Hematopoietic multipotent progenitor cell treated with erythropoietin and hydrocortisone succinate and interleukin-3 and kit ligand, for 8 days (in vitro differentiated cells): Measurements from ENCODE around the gene DNAJC7.
"Not testable (repeated sequence)": the region's sequence is repeated elsewhere in the genome, so short reads cannot be mapped to it uniquely, and the experiment has no call there.

ENCODE experiments used
- DNase-seq: peaks from one replicate; pipeline ENCODE4 v3.0.0-alpha.2; 2015

DNAJC7 gene

DNA sequence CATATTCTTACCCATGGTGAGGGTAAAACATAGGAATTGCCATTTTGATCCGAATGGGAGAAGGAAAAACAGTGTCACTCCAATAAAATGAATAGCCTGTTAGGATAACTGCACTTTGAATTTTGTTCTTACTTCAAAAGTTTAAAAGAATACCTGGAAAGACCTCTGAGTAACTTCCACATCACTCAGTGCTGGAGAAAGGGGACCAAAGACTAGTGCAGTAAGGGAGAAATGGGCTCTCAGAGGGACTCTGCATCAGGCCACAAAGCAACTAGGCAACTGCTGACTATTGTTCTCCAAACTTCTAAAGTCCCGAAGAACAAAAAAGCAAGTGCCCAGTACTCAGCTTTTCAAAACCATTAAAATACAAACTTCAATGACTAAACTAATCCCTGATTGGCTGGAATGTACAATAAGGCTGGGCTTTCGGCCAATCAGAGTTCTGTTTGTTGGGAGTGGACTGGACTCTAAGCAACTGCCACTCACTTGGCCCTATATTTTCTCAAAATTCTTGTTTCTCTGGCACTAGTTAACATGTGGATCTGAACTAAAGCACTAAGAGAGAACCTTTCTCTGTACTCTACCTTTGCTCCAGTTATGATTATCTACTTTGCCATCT lies 6.2 kb downstream of the DNAJC7 start:
- peak; percentile 71 for DNase-seq

DNA sequence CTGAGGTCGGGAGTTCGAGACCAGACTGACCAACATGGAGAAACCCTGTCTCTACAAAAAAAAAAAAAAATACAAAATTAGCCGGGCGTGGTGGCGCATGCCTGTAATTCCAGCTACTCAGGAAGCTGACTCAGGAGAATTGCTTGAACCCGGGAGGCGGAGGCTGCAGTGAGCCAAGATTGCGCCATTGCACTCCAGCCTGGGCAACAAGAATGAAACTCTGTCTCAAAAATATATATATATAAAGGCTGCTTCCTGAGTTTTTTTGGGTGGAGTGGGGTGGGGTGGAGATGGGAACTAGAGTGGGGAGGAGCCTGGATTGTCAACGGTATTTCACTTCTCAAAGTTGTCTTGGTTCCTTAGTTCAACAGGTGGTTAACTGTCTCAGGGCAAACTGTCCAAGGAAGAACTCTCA lies 7.0 kb downstream of the DNAJC7 start:
- DNase-seq = not testable (repeated sequence)

DNA sequence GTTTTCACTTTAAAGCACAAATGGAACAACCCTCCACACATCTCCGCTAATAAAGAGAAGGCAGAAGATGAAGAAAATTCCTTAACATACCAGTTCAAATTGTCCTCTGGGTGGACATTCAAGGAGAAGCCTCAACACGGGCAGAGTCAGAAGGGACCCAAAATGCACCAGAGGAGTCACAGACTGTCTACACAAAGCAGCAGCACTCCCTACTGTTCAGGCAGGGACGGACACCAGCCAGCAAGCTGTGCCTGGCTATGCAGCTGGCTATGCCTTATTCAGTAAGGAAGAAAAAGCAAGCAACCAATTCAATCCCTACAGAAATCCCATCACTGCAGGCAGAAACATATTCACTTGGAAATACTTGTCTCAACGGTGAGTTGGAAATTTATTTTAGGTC lies 8.1 kb downstream of the DNAJC7 start:
- no peak for DNase-seq

DNA sequence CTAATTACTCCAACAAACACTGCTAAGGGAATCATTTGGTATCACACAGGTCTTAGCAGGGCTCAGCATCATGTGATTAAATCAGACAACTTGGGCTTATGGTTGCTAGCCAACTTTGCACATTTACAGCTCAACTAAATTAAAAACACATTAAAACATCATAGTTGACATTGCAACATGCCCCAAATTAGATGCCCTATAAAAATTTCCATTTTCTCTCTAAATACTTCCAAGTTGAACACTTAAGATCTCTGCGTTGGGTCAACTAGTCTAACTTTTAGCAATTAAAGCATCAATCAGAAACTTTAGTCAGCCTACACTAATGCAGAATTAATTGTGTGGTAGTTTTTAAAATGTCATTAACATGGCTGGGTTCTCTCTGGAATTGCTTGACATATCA lies 12.1 kb downstream of the DNAJC7 start:
- DNase-seq = no peak

DNA sequence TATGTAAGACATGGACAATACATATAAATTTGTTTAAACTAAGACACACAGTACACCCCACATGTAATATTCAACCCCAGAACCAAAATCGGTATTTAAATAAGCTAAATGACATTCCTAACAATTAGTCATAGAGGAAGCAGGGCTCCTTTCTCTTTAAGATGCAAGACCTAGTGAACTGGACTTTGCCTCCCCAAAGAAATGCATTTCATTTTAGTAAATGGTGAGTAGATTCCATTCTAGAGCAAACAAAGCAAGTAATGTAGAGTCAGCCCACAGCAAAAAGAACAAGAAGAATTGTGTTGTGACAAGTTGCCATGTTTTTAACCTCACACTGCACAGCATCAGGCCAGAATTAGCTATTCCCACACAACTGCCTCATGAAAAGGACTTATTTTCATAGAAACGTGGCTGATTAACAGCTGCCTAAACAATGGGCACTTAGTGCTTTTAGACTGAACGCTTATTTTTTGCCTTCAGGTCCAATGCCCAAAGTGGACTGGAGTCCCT lies 14.4 kb downstream of the DNAJC7 start:
- DNase-seq = no peak

DNA sequence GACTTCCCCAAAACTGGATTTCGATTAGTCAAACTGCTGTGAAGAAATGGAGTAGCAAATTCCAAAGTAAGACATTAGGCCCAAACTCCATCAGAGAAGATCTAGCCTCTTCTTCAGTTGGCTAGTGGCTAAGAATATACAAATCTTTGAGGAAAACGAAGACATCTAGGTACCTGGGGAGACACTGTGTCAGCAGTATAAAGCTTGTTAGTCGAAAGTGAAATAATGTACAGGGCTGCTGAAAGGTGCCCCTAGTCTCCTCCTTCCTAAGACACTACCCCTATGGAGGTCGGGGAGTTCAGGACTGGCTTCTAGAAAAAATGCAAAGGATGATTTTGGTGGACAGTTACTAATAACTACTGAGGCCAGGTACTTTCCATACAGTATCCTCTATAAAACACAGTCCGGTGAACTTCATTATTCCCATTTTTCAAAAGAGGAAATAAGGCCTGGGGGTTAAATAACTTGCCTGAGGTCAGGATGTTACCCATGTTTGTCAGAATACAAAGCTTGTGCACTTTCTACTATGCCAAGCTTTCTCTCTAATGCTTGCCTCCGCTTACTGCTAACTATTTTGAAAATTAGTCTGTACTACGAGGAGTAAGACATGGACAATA lies 15.0 kb downstream of the DNAJC7 start:
- DNase-seq = no peak

DNA sequence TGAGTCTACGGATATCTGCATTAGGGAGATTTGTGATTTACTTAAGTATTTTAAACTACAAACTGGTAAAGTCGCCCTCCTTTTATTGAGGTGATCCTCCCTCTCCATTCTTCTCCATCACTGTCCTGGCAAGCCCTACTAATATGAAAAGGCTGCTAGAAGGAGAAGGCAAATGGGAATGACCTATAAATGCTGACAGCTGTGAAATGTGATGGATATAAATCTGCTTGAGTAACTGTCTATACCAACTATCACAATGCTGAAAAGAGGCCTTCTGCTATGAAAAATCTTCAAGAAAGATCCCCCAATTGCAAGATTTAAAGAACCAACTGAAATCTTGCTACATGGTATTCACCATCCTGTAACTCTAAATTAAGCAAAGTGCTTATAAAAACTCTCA lies 15.5 kb downstream of the DNAJC7 start:
- DNase-seq = no peak

DNA sequence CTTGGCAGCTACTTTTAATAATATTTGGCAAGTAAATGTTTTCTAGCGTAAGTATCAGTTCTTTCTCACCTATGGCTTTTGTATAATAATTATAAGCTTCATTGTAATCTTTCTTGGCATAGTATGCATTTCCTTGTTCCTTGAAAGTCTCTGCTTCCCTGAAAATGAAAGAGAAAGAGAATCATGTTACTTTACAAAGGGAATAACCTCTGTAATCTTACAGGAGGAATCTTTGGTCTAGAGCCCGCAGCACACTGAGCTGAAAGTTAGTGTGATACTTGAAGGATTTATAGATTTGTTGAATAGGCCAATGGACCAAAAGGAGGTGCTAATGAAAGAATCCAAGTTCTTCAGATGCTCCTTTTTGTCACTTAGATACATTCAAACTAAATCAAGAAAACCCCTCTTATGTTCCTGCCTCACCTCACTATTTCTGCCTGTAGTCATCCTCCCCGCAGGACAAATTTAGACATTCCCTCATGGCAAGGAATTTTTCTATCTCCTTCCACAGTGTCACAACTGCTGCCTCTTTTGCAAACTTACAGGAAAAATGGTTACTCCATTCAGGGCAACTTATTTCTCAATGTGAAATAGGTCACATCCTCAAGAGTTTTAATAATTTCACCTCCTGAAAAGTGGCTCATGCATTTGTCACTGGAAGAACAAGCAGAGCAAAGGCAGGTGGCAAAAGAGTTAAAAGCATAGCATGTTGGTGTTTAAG lies 16.7 kb downstream of the DNAJC7 start:
- no peak for DNase-seq

DNA sequence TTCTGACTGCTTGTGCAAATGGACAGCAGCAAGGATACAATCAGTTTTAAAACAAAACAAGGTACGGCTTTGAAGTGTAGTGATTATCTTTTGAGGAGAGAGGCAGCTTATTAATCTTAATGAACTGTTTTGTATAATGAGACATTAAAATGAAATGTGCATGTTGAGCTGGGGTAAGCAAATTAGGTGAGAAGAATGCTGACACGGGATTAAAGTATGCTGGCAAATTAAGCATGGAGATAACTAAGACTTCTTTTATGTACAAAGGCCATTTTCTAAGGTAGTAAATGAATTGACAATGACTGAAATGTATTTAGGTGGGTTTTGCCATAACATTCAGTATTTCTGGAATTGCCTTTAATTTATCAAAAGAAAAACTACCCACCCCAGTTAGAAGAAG lies 18.7 kb downstream of the DNAJC7 start:
- DNase-seq = no peak

DNA sequence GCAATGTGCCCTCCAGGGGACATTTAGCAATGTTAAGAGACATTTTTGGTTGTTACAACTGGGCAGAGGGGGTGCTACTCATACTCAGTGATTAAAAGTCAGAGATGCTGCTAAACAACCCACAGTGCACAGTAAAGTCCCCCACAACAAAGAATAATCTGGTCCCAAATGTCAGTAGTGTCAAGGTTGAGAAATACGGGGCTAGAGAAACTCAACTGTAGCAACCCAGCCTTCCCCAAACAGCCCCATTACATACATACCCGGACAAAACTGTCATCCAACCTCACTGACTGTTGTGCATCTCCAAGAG lies 20.4 kb downstream of the DNAJC7 start:
- no peak for DNase-seq

DNA sequence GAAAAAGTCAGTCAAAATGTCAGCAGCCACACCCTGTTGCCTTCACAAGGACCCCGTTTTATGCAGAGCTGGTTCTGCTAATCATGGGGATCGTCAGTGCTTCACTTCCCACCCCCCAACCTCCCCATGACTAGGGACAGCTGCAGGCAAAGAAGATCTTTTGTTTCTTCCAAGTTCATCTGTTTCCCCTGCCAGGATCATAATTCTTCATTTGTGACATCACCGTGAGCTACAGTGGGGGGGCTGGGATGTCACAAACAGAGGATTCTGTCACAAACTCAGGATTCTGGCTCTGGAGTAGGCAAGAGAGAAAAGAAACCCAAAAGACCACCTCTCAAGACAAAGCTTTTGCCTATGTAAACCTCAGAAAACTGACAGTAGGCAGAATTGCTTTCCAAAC lies 24.7 kb downstream of the DNAJC7 start:
- DNase-seq = no peak

DNA sequence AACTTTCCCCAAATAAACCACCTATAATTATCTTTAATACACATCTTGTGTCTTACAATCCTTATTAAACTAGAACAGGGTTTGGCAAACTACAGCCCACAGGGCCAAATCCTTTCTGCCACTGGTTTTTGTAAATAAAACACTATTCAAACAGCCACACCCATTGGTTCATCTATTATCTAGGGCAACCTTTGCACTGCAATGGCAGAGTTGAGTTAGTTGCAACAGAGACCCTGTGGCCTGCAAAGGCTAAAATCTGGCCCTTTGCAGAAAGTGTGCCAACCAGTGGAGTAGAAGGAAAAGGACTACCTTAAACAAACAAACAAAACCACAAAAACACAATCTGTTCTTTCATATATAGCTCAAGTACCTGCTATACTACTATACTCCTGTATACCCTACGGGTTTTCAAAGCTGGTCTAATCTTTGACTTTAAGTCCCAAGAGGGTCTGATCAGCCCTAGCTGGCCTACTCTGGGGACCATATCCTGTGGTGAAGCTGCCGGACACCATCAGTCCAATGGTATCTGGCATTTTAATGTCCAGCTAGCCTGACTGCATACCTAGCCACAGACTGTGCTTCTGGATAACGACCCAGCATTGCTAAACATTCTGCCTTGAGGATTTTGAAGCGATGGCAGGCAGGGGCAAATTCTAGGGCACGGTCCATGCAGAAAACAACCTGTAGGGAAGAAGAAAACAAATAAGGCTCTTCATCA lies 27.4 kb downstream of the DNAJC7 start:
- DNase-seq = no peak

DNA sequence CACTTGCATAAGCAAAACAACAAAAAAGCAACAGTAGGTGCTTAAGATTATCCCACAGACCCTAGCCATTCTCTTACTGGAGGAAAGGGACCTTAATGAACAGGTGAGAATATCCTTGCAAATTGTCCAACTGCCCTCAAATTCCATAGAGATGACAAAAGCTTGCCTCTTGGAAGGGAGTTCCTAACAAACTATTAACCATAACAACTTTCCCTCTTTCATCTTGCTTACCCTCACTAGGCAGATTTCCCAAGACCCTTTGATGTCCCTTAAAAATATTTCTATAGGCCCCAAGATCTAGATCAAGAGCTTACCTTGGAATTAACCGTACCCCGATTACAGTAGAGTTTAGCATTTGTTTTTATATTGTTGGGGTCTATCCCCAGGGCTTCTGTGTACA lies 28.8 kb downstream of the DNAJC7 start:
- no peak for DNase-seq

DNA sequence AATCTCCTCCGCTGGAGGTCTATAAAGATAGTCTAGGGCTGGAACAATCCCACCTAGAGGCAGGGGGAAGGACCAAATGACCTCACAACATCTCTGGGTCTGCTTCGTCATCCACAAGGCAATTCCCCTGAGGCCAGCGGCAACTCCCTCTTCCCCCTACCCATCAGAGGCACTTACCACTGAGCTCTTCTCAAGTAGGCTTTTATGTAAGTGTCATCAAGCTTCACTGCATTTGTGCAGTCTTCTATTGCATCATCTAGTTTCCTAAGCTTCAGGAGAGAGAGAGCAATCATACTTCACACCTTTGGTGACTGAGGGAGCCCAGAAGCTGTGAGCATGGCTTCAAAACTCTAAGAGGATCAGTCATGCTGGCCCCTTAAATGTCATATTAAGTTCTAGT lies 29.6 kb downstream of the DNAJC7 start:
- DNase-seq = no peak

DNA sequence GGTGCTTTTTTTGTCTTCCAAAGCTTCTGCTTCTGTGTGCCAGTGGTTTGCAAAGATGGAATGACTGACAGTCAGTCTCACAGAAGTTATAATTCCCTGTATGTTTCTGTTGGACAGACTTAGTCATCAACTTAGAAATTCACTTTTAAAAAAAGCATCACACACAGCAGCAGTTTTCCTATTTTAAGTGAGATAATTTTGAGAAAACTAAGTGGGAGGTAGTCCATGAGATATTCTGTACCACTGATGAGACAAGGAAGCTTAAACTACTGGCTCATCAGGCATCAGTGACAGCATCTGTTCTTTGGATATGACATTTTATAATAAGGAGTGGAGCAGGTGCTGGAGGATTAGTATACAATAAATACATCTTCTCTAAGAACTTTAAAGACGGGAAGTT lies 30.6 kb downstream of the DNAJC7 start:
- no peak for DNase-seq

DNA sequence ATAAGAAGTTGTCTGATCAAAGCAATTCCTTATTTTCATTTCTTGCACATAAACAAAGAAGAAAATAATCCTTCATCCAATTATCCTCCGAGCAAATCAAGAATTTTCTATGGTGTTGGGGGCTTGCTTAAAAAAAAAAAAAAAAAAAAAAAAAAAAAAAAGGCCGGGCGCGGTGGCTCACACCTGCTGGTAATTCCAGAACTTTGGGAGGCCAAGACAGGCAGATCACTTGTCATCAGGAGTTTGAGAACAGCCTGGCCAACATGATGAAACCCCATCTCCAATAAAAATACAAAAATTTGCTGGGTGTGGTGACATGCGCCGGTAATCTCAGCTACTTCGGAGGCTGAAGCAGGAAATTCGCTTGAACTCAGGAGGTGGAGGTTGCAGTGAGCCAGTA lies 31.3 kb downstream of the DNAJC7 start:
- DNase-seq = no peak

DNA sequence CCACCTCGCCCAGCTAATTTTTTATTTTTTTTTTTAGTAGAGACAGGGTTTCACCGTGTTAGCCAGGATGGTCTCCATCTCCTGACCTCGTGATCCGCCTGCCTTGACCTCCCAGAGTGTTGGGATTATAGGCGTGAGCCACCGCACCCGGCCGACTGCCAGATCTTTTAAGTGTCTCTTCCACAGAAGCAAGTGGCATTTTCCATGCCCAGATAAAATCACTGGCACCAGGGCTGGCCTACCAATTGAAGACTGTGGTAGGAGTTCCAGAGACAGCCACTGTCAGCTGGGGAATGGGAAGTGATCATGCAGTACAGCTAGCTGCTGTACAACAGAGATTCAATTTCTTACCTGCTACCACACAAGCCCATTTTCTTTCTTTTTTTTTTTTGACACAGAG lies 32.8 kb downstream of the DNAJC7 start:
- DNase-seq = no peak

DNA sequence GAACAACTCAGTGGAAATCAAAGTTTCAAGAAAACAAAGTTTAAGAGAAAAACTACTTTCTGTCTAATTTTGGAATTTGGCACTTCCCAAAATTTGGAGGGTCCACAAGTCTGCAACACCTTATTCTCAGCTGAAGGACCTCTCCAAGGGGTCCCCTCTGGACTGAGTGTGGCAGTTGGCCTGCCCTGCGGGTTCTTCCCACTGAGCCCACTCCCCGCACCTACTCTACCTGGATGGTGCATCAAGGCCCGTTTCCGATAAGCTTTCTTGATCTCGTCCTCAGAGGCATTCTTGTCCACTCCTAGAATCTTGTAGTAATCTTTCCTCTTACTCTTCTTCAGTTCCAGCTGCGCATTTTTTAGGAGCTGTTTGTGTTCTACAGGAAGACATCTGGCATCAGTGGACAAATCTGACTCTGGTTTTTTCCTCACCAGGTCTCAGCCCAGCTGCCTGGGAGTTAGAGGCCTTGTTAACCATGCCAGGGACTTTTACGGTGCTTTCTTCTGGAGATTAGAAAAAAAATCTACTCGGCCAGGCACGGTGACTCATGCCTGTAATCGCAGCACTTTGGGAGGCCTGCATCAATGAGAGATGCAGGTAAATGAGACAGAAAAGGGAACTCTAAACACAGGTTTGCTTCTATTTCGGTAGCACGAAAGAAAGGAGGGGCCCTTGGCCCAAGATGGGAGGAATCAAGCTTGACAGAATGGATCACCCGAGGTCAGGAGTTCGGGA lies 35.0 kb downstream of the DNAJC7 start:
- no peak for DNase-seq

DNA sequence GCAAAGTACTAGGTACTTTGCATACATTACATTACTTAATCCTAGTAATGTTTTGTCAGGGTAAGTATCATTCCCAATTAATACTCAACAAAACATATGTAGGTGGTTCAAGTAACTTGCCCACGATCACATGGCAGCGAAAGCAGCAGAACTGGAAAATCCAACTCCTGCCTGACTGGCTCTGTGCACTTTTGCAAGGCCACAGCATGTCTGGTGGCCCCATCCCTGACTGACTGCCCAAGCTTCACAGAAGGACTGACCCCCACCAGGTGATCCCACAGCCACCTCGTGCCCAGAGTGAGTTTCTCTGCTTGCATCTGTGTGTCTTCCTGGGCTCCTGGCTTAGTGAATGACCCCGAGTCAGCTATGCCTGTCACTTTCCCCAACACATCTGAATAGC lies 39.2 kb downstream of the DNAJC7 start:
- no peak for DNase-seq

DNA sequence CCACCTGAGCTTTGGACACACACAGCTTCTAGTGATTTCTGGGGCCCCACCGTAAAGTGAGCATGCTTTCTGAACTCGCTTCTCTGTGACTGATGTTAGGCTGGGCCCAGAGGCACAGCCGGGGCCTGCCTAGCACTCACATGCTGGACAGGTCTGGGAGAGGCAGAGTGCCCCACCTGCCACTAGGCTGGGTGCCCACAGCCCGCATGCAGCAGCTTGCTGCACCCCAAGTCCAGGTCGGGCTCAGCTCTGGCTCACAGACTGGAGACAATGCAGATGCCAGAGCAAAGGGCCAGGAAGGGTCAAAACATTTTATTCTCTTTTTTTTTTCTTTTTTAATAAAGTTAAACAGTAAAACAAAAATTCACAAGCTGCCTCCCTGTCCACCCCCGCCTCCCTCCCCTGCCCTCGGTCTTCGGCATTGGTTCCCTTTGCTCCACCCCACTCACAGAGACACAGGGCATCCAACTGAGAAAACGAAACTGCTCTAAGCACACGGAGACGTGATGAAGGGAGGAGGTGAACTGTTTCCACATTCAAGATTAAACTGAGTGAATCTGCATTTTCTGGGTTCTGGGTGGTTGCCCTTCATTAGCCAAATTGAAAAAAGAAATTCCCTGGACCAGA lies 41.0 kb downstream of the DNAJC7 start:
- no peak for DNase-seq

DNA sequence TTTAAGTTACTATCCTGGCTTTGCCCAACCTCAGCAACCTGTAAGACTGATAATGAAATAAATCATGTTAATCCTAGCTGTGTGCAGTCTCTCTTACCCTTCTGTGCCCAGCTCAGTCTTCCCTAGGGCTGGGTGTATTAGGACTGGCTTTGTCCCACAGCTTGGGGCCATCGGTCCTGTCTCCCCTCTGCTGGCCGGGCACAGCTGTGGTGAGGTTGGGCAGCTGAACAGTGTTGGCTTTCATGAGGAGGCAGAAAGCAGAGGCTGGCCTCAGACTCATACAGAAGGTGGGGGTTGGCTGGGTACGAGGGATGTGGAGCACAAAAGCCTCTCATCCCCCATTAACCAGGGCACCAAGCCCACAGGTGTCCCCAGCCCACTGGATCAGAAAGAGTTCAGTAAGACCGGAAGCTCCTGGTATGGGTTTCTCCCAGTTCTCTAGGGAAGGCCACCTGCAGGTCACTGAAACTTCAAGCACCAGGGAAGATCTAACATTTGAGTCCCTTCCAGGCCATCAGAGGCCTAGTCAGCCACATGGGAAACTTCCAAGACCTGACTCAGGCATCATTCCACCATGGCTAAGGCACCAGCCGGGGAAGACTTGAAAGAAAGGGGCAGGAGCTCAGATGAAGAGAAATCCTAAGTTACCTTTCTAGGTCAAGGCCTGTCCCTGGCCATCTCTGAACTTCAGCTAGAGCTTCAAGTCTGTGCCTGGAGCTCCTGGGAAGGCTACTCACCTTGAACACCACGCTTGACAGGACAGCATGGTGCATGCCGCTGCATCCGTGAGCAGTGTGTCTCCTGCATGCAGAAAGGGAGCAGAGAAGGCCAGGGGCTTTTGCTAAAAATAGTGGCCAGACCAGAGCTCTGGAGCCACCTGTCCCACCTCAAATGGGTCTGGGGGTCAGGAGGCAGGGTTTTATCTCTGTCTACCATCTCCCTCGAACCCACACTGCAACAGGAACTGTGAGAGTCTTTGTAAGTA lies 41.8 kb downstream of the DNAJC7 start:
- DNase-seq = no peak
